A549 (cell line): ENCODE data around the gene AUTS2. TPM values are rescaled to one million over a fixed set of nuclear protein-coding genes. Genes with fewer than 3 reads are reported as not detected.

Source experiments
- ATAC-seq, 2 experiments: fragments of 200-7000 bp in 1 of 2; fragments of >200 bp in 1 of 2; cut with Nextera tagmentation in 1 of 2; cut with Tn5 transposase in 1 of 2; 3 replicates each; pipeline versions ENCODE4 v1.8.0 to v1.9.1; 2018 to 2020; ENCODE audit warnings: mild to moderate bottlenecking in 1 of 2, moderate library complexity in 1 of 2
- CTCF ChIA-PET: fragments of 300-600 bp; sonication (Branson Sonifier 250); formaldehyde crosslinking; extraction: SDS; loops from one replicate; lab custom pipeline; 2021; ENCODE audit warnings: antibody characterized with exemption, inconsistent platforms; lab: Yijun Ruan, JAX
- POLR2A ChIA-PET: fragments of 350-600 bp; formaldehyde crosslinking; extraction: SDS; loops from one replicate; lab custom pipeline; 2021; ENCODE audit warnings: antibody characterized with exemption, inconsistent platforms; lab: Yijun Ruan, JAX
- DNase-seq, 2 experiments: peaks; one replicate each; pipeline versions ENCODE4 v3.0.0 to v3.0.0-alpha.2; 2011 to 2016; ENCODE audit warnings: low read depth in 1 of 2, low spot score in 1 of 2
- FAIRE-seq: peaks from 2 replicates; lab custom pipeline; 2011; peaks lifted over from hg19 to GRCh38; lab: Jason Lieb, UNC
- H3K27ac ChIP-seq, 2 experiments: fragments of >200 bp; sonication (Bioruptor Twin); formaldehyde crosslinking; 3 replicates each; pipeline ENCODE4 v1.5.1; 2016 to 2017
- H3K4me1 ChIP-seq: fragments of >200 bp; sonication (Bioruptor Twin); formaldehyde crosslinking; 3 replicates; pipeline ENCODE4 v1.6.1; 2016
- H3K4me2 ChIP-seq: fragments of >200 bp; sonication (Bioruptor Twin); formaldehyde crosslinking; 3 replicates; pipeline ENCODE4 v1.6.1; 2016
- H3K4me3 ChIP-seq: fragments of >200 bp; sonication (Bioruptor Twin); formaldehyde crosslinking; 3 replicates; pipeline ENCODE4 v1.5.1; 2016
- H3K9me3 ChIP-seq: fragments of >200 bp; sonication (Bioruptor Twin); formaldehyde crosslinking; 3 replicates; pipeline ENCODE4 v1.6.1; 2016
- ATOH8 ChIP-seq: fragments of 250-450 bp; sonication (Bioruptor Pico); IDR thresholded peaks from 2 replicates; pipeline ENCODE4 v1.5.0; 2020; ENCODE audit warnings: low read depth, mild to moderate bottlenecking, moderate library complexity
- BCL3 ChIP-seq: fragments of >200 bp; sonication (Bioruptor Twin); formaldehyde crosslinking; IDR thresholded peaks from 3 replicates; pipeline ENCODE4 v1.6.1; 2016
- CBX2 ChIP-seq: fragments of 200-600 bp; sonication (generic); IDR thresholded peaks from 2 replicates; pipeline ENCODE4 v1.6.1; 2016; ENCODE audit warnings: low read depth, mild to moderate bottlenecking, borderline replicate concordance
- EP300 ChIP-seq, 2 experiments: fragments of >200 bp; sonication (Bioruptor Twin); formaldehyde crosslinking; IDR thresholded peaks; 2 replicates in 1 of 2; 3 replicates in 1 of 2; pipeline ENCODE4 v1.6.1; 2016 to 2017
- FOSL2 ChIP-seq, 2 experiments: fragments of 450-650 bp in 1 of 2; fragments of >200 bp in 1 of 2; sonication (Bioruptor Twin) in 1 of 2; formaldehyde crosslinking; IDR thresholded peaks; 2 replicates each; pipeline versions ENCODE4 v1.5.0 to v1.6.1; 2016 to 2020; ENCODE audit warnings: mild to moderate bottlenecking in 1 of 2, moderate library complexity in 1 of 2
- GATA3 ChIP-seq: IDR thresholded peaks from 2 replicates; pipeline ENCODE4 v1.6.1; 2012; ENCODE audit warnings: borderline replicate concordance
- HDAC2 ChIP-seq: fragments of 200-600 bp; sonication (generic); IDR thresholded peaks from 2 replicates; pipeline ENCODE4 v1.6.1; 2016
- HMGXB4 ChIP-seq: fragments of 250-450 bp; sonication (Bioruptor Pico); IDR thresholded peaks from 2 replicates; pipeline ENCODE4 v1.5.0; 2021; ENCODE audit warnings: mild to moderate bottlenecking, moderate library complexity, borderline replicate concordance
- HOXA7 ChIP-seq: fragments of 250-450 bp; sonication (Bioruptor Pico); IDR thresholded peaks from 2 replicates; pipeline ENCODE4 v1.5.0; 2020; ENCODE audit warnings: mild to moderate bottlenecking, moderate library complexity
- HOXB5 ChIP-seq: fragments of 250-450 bp; sonication (Bioruptor Pico); IDR thresholded peaks from 2 replicates; pipeline ENCODE4 v1.5.0; 2020; ENCODE audit warnings: mild to moderate bottlenecking, moderate library complexity
- KDM5A ChIP-seq: fragments of 200-600 bp; sonication (generic); IDR thresholded peaks from 2 replicates; pipeline ENCODE4 v1.6.1; 2016; ENCODE audit warnings: antibody characterized with exemption, mild to moderate bottlenecking
- MAX ChIP-seq: IDR thresholded peaks from 2 replicates; pipeline ENCODE4 v1.6.1; 2012
- MYC ChIP-seq: IDR thresholded peaks from 2 replicates; pipeline ENCODE4 v1.6.1; 2012; ENCODE audit warnings: mild to moderate bottlenecking, inconsistent platforms, low read length, improper control_type of control experiment, borderline replicate concordance
- NFE2L2 ChIP-seq: fragments of 150-350 bp; conservative IDR thresholded peaks from 2 replicates; pipeline ENCODE4 v1.6.1; 2014; ENCODE audit warnings: low read length
- PBX3 ChIP-seq: IDR thresholded peaks from 2 replicates; pipeline ENCODE4 v1.6.1; 2012
- RAD21 ChIP-seq, 2 experiments: fragments of >200 bp in 1 of 2; sonication (Bioruptor Twin) in 1 of 2; formaldehyde crosslinking in 1 of 2; IDR thresholded peaks in 1 of 2; conservative IDR thresholded peaks in 1 of 2; 2 replicates in 1 of 2; 3 replicates in 1 of 2; pipeline ENCODE4 v1.6.1; 2012 to 2018; ENCODE audit warnings: inconsistent platforms in 1 of 2
- RNF2 ChIP-seq: fragments of 200-600 bp; sonication (generic); IDR thresholded peaks from 2 replicates; pipeline ENCODE4 v1.6.1; 2016; ENCODE audit warnings: low read depth, mild to moderate bottlenecking, antibody characterized with exemption, moderate library complexity, borderline replicate concordance
- SMC3 ChIP-seq: fragments of >200 bp; sonication (Bioruptor Twin); formaldehyde crosslinking; IDR thresholded peaks from 3 replicates; pipeline ENCODE4 v1.6.1; 2018; ENCODE audit warnings: inconsistent platforms
- USF2 ChIP-seq: fragments of 450-650 bp; IDR thresholded peaks from 2 replicates; pipeline ENCODE4 v1.6.1; 2014; ENCODE audit warnings: antibody characterized with exemption
- ZC3H11A ChIP-seq: fragments of 450-650 bp; IDR thresholded peaks from 2 replicates; pipeline ENCODE4 v1.6.1; 2014; ENCODE audit warnings: antibody characterized with exemption, mild to moderate bottlenecking
- WGBS: methylation state at CpG from one replicate; pipeline ENCODE4 v1.1.6; 2017; ENCODE audit errors: missing lambda C conversion rate; 5-methylcytosine and 5-hydroxymethylcytosine counted together
- polyA plus RNA-seq, 4 experiments: library from polyadenylated mRNA; depleted of rRNA in 3 of 4; stranded (reverse); fragments of >200 nt; fragmentation: RNase III in 1 of 4; extraction: RNeasy Plus Mini Kit Qiagen cat#74134 plus additional on column Dnase treatment in 1 of 4; gene quantifications; 2 replicates in 3 of 4; 3 replicates in 1 of 4; pipeline ENCODE4 v1.2.3, GENCODE V29; 2011 to 2017

The AUTS2 gene
- polyA plus RNA-seq, 2 of the 4 experiments (the other 2 are of a cell fraction), result 1.6 to 3.6 TPM

DNA sequence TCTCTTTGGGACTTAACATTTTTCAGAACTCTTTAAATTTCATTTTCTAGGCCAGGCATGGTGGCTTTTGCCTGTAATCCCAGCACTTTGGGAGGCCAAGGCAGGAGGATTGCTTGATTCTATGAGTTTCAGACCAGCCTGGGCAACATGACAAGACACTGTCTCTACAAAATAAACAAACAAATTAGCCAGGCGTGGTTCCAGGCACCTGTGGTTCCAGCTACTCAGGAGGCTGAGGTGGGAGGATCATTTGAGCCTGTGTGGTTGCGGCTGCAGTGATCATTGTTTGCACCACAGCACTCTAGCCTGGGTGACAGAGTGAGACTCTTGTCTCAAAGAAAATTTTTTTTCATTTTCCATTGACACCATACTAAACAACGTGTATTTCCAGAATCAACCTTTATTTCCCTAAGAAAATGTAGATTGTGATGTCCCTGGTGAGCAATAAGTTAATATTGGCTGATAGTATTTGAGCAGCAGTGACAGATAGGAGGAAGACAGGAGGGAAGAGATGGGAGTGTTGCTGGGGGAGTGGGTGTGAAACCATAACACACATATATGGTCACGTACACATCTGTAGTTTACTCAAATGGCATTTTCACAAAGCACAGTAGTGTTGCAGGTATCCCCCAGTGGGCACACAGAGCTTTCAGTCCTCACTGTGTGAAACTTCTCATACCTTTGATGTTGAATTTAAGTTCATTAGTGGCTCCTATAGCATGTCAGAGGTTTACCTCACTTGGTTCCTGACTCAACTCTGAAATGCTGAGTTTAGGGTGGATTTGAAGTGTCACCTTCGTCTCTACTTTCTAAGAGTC, 205.6 kb downstream of the AUTS2 start (continued):
- TF ChIP-seq ATOH8 (CRISPR knock-in tag), result no peak
- TF ChIP-seq HMGXB4 (CRISPR knock-in tag), result no peak
- no peak for TF ChIP-seq RNF2
- TF ChIP-seq USF2, result no peak
- no peak for TF ChIP-seq SMC3

DNA sequence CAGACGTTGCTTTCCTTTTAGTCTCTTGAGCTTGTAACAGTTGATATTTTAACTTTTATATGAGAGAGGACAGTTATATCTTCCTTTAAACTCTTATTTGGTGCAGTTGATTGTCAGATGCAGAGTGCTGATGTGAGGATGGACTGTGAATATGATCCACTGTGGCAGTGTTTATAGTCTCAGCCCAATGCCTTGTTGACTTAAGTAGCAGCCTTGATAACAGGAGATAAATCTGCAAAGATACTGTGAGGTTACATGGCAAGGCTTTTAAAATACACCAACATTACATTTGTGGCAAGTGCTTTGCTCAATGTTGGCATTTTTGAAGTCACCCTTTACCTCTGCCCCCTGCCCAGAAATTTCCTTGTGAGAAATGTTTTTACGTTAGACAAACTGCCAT, 206.7 kb downstream of the AUTS2 start:
- DNase-seq (no peak), ATAC-seq (no peak), FAIRE-seq (no peak)
- ChIA-PET CTCF (no interaction called here), POLR2A (no interaction called here)
- TF ChIP-seq NFE2L2, result no peak
- TF ChIP-seq GATA3, result no peak
- TF ChIP-seq FOSL2 (IDR thresholded peaks at IDR 0.05), result no peak
- no peak for TF ChIP-seq FOSL2 (CRISPR knock-in tag; IDR thresholded peaks at IDR 0.05)
- TF ChIP-seq HDAC2, result no peak
- no peak for TF ChIP-seq KDM5A
- peaks cover 20% of the 10 kb centered on the region for H3K4me1 ChIP-seq
- no peak overlapping the region for H3K4me2 ChIP-seq
- no peak overlapping the region for H3K4me3 ChIP-seq
- no peaks in the 10 kb centered on the region for H3K9me3 ChIP-seq
- H3K27ac ChIP-seq, result no peak overlapping the region
- WGBS, result 18% methylated on average over 2 of the region's 2 CpGs

GRCh38 chr7:69808391-69808790, 210.1 kb downstream of the AUTS2 start:
- WGBS, result 100% methylated on average over 1 of the region's 1 CpG
- Histone ChIP-seq H3K27ac (no peak overlapping the region), H3K4me2 (no peak overlapping the region), H3K9me3 (no peaks in the 10 kb centered on the region), H3K4me3 (no peak overlapping the region), H3K4me1 (peaks cover 9% of the 10 kb centered on the region)
- POLR2A ChIA-PET, result no interaction called here
- CTCF ChIA-PET, result interaction anchor here (0.9 kb wide), 1 partner anchor 9 kb away, joined by 3 read pairs; no protein-coding TSS in a partner anchor
- DNase-seq (no peak), FAIRE-seq (no peak), ATAC-seq (no peak)
- no peak for TF ChIP-seq GATA3
- TF ChIP-seq PBX3, result no peak
- TF ChIP-seq MYC, result no peak
- TF ChIP-seq SMC3, result no peak
- TF ChIP-seq EP300 (IDR thresholded peaks at IDR 0.05), result no peak
- TF ChIP-seq USF2, result no peak
- TF ChIP-seq HOXB5 (CRISPR knock-in tag), result no peak
- TF ChIP-seq HOXA7 (CRISPR knock-in tag), result no peak
- no peak for TF ChIP-seq ZC3H11A
- TF ChIP-seq CBX2, result no peak
- no peak for TF ChIP-seq BCL3
- TF ChIP-seq RAD21 (conservative IDR thresholded peaks at IDR 0.05 in 1 of 2, IDR thresholded peaks at IDR 0.05 in 1 of 2), result no peak
- no peak for TF ChIP-seq MAX
